SKM-1 treated with dmso at 0.1 percent for 144 hours (cell line): Measurements from ENCODE around the gene HPS1.

Experiments
- DNase-seq: peaks from one replicate; lab custom pipeline; 2025; ENCODE audit not compliant: unreplicated experiment; lab: John Stamatoyannopoulos, UW

Gene HPS1

DNA sequence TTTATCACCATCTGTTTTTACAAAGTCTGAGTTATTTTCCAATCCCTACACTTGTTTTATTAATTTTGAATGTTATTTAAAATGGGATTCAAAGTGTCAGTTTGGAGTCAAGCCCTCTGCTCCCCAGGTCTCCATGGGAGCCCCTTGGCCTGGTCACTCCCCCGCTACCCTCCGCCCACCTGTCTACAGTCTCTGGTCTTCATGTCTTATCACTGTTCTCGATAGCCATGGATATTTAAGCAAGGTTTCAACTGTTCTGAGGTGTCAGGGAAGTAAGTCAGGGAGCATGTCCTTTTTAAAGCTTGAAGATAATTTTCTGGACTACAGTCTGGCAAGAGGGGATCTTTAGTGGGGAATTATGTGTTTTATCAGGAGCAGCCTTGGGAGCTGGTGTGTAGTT lies 19.1 kb upstream of the HPS1 start:
- no peak for DNase-seq

DNA sequence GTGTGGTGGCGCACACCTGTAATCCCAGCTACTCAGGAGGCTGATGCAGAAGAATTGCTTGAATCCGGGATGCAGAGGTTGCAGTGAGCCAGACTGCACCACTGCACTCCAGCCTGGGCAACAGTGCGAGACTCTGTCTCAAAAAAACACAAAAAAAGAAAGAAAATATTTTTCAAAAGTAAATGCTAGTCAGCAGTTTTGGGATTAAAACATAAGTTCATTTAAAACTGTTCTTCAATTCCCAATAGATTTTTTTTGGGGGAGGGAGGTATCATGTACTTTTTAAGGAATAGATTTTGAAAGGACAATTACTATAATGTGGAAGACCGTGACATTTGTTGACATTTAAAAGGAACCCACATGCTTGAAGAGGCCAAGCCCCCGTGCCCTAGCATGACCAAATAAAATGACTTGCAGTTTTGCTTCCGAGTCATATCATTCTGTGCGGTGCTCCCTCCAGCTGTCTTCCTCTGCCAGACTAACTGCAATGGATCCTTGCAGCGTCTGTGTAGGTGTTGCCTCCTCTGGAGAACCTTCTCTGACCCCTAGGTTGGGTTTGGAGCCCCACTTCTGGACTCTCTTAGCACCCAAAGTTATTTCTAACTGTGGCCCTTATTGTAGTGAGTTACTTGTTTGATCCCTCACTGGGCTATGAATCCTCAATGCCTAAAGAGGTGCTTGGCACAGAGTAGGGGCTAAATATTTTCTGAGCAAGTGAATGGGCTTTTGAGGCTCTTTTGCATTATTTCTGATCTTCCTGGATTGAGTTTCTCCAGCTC lies 17.4 kb upstream of the HPS1 start:
- DNase-seq: no peak

GRCh38 chr10:98463016-98463415 lies 16.3 kb upstream of the HPS1 start:
- DNase-seq: no peak

GRCh38 chr10:98461500-98461842 lies 14.7 kb upstream of the HPS1 start:
- no peak for DNase-seq

- DNase-seq: no peak
These were observed 14.2 kb upstream of the HPS1 start for GRCh38 chr10:98460837-98461499.

DNA sequence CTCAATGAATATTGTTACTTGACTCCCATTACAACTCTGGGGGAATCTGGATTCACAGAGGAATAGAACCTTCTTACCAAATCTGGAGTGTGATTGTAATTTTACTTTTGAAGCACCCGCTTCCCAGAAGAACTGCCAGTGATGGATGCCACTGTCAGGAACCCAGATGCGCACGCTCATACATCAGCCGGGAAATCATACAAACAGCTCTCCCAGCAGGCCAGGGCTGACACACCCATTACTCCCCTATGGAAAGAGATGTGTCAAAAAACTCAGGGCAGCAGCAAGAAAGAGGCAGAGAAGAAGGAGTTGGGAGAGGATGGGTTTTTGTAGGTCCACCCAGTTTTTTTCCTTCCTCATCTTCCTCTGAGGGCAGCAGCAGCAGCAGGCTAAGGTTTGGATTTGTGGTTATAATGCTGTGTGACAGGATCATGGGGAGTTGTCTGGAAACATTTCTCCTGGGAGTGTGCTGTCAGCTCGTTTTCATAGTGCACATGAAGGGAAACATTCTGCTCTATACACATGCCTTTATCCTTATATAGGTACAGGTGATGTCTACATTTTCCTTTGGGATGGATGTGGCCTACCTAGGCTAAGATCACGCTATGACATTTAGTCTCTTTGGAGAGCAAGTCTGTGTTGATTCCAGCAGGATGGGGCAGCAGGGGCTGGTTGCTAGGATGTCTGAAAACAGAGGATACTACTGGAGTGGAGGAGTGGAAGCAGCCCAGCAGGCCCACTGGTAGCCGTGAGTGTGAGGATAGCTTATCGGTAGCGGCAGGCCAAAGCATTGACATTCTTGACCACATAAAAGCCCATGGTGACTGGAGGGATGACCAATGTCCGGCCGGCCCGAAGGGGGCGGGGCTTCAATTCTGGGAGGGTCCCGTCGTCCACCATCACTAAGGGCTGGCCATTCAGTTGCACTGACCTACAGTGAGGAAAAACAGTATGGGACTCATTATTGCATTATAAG lies 12.4 kb upstream of the HPS1 start:
- no peak for DNase-seq

- no peak for DNase-seq
These were observed 11.0 kb upstream of the HPS1 start for GRCh38 chr10:98457721-98458120.

DNA sequence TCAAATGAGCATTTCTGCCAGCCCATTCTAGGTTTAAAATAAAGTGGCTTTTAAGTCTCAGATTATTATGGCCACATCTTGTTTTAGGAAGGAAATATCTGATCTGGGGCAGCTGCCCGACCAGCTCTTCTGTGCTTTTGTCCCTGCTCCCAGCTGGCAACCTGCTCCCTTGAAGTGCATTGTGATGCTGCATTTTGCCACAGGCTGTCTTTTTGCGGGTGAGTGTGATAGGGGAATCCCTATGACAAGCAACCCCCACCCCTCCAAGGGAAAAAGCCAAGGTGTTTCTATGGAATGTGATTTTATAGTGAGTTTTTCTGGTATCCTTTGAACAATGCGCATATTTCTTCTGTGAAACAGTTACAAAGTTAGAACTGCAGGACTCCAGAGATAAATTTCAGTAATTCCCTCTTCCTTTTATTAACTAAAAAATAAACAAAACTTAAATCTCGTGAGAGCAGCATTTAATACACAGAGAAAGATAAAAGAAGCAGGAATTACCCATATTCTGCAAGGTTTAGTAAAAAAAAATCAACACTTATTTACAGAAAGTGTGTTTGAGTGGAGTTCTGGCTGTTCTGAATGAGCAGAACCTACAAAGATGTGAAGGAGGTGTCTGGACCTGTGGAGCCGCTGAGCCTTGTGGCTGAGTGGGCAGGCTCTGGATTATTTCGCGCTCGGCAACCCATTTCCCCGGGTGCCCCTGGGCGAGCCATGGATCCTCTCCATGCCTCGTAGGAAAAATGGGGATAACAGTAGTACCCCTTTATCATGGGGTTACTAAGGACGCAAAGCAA lies 10.1 kb upstream of the HPS1 start:
- DNase-seq: no peak

GRCh38 chr10:98456043-98456570 lies 9.4 kb upstream of the HPS1 start:
- DNase-seq: no peak

DNA sequence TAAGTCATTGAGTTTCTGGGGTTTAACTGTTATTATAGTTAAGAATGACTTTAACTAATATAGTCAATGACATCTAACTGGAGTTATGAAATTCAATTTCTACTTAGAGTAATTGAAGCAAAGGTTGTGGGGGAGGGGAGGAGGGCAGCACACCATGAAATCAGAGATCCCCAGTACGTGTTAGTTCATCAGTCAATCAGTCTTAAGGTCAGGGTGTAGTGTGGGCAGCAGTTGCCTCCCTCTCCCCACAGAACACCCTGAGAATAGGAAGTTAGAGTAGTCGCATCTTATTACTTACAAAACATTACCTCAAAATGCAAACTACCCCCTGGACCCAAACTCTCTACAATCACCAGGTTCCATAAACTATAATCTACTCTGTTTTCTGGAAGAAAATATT lies 7.0 kb upstream of the HPS1 start:
- DNase-seq: no peak

GRCh38 chr10:98450618-98451017 lies 3.9 kb upstream of the HPS1 start:
- no peak for DNase-seq

DNA sequence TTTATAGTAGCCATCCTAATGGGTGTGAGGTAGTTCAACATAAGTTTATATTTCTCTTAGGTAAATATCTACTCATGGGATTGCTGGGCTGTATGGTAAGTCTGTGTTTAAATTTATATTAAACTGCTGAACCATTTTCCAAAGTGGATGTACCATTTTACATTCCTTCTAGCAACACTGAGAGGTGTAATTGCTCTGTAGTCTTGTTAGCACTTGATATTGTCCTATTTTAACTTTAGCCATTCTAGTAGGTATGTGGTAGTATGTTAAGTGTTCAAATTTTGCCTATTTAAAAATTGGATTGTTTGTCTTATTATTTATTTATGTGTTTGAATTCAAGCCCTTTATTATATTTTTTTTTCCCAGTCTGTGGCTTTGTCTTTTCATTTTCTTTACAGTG lies 2.6 kb upstream of the HPS1 start:
- no peak for DNase-seq

DNA sequence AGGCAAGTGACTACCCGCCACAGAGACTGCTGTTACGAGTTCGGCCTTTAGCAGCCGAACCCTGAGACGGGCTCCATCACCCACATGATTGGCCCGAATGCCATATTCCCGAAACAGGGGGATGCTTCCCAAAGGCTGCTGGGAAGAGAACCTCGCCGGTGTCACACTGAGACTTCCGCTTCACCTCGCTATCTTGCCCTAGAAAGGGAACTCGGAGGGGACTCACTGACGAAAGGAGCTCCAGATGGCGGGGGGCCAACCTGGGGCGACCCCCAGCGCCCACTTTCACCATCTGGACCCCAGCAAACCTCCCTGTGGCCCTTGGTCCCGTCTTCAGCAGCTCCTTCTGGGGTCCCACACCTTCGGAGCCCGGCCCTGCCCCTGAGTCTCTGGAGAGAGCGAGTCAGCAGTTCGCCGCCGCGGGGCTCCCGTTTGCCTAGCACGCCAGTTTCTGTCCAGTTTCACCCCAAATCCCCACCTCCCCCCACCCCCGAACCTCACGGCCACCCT lies 529 bp downstream of the HPS1 start:
- peak; percentile 32 for DNase-seq

DNA sequence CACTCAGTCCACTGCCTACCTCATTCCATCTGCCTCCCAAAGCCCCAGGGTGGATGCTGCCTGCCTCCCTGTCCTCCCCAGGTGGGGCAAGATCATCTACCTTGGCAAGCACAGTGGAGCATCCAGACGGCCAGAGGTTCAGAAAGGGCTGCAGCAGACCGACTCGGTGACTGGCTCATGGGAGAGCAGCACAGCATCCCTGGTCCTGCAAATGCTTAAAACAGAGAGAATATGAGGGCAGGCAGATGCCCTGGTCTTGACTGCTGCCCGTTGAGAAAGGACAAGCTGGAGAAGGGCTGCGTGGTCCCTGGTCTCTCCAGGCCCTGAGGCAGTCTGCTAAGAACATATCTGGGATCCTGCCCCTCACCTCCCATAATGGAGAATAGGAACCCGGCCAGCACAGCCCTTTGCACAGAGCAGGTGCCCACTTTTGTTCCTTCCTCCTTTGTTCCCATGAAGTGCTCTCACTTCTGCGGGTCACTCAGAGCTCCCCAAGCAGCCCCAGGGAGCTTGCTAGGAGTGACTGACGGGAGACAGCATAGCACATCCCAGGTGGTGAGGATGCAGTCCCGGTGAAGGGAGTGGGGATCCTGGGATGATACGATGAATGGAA lies 1.4 kb downstream of the HPS1 start:
- no peak for DNase-seq

GRCh38 chr10:98444314-98445006 lies 2.3 kb downstream of the HPS1 start:
- no peak for DNase-seq

DNA sequence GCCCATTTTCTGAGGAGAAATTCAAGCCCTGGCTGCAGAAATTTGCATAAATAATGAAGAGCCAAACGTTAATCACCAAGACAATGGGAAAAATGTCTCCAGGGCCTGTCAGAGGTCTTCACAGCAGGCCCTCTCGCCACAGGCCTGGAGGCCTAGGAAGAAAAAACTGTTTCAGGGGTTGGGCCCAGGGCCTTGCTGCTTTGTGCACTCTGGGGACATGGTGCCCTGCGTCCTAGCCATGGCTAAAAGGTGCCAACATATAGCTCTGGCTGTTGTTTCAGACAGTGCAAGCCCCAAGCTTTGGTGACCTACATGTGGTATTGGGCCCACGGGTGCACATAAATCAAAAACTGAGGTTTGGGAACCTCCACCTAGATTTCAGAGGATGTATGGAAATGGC lies 8.0 kb downstream of the HPS1 start:
- no peak for DNase-seq

GRCh38 chr10:98436704-98437103 lies 10.0 kb downstream of the HPS1 start:
- DNase-seq: no peak

DNA sequence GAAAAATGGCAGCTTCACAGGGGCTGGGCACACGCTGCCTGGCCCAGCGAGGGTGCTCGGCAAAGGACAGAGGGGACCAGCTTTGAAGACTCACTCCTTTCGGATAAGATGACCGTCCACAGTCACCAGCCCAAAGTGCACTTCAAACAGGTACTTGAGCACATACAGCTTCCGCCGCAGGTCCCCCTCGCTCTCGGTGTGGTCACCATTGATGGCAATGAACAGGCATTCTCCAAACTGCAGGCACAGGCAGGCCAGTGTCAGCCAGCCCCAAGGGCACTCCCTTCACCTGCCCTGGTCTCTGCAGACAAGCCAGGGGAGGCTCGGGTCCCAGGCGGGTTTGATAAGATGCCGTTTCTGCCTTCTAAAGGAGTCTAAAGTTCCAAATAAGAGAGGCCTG lies 11.6 kb downstream of the HPS1 start:
- DNase-seq: no peak
